ENCODE results near the gene TPI1.

- TF ChIP-seq TOX (CRISPR knock-in tag; IDR thresholded peaks at IDR 0.05; ENCODE audit: borderline replicate concordance): no peak
- no peak for TF ChIP-seq GLIS3 (CRISPR knock-in tag; IDR thresholded peaks at IDR 0.05)
These were observed 43.1 kb upstream of the TPI1 start for GRCh38 chr12:6824085-6824775.

Measured in SK-N-SH treated with all-trans-retinoic acid at 6 μM for 48 hours (cell line).